Transverse colon (tissue), 4 donors: Measurements from ENCODE around the gene PHF20.

Source experiments
- EP300 ChIP-seq: sonication (generic); formaldehyde crosslinking; IDR thresholded peaks from one replicate; pipeline ENCODE4 v1.6.1; 2017; ENCODE audit warnings: antibody characterized with exemption, low read depth
- POLR2A ChIP-seq: fragments of 450-650 bp; IDR thresholded peaks from one replicate; pipeline ENCODE4 v1.6.1; 2016; ENCODE audit warnings: antibody characterized with exemption, mild to moderate bottlenecking, moderate library complexity
- POLR2AphosphoS5 ChIP-seq, 3 donors: sonication (generic); formaldehyde crosslinking; IDR thresholded peaks; one replicate each; pipeline ENCODE4 v1.6.1; 2016; ENCODE audit warnings: antibody characterized with exemption in 3 of 3
- TF ChIP-seq, protein P1 (sequence below), 5 experiments: fragments of 200-600 bp in 3 of 5; fragments of 450-650 bp in 2 of 5; sonication (generic) in 3 of 5; IDR thresholded peaks; 1 replicate in 2 of 5; 2 replicates in 3 of 5; pipeline ENCODE4 v1.5.1; 2016 to 2017; ENCODE audit warnings: antibody characterized with exemption in 5 of 5, inconsistent platforms in 3 of 5, mild to moderate bottlenecking in 2 of 5, moderate library complexity in 1 of 5

- TF ChIP-seq POLR2A (no peak), EP300 (no peak), POLR2AphosphoS5 (IDR thresholded peaks at IDR 0.05) (no peak)
- TF ChIP-seq, protein P1, sequence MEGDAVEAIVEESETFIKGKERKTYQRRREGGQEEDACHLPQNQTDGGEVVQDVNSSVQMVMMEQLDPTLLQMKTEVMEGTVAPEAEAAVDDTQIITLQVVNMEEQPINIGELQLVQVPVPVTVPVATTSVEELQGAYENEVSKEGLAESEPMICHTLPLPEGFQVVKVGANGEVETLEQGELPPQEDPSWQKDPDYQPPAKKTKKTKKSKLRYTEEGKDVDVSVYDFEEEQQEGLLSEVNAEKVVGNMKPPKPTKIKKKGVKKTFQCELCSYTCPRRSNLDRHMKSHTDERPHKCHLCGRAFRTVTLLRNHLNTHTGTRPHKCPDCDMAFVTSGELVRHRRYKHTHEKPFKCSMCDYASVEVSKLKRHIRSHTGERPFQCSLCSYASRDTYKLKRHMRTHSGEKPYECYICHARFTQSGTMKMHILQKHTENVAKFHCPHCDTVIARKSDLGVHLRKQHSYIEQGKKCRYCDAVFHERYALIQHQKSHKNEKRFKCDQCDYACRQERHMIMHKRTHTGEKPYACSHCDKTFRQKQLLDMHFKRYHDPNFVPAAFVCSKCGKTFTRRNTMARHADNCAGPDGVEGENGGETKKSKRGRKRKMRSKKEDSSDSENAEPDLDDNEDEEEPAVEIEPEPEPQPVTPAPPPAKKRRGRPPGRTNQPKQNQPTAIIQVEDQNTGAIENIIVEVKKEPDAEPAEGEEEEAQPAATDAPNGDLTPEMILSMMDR (IDR thresholded peaks at IDR 0.05): no peak
These were observed 68.1 kb downstream of the PHF20 start for GRCh38 chr20:35839904-35840303.
